CD4-positive, alpha-beta T cell treated with Interleukin-15 for 4 hours (primary cell): ENCODE results near the gene C1orf21.

ENCODE experiments used
- DNase-seq: peaks from one replicate; pipeline ENCODE4 v3.0.0-alpha.2; 2020; ENCODE audit warnings: low spot score

C1orf21 gene

DNA sequence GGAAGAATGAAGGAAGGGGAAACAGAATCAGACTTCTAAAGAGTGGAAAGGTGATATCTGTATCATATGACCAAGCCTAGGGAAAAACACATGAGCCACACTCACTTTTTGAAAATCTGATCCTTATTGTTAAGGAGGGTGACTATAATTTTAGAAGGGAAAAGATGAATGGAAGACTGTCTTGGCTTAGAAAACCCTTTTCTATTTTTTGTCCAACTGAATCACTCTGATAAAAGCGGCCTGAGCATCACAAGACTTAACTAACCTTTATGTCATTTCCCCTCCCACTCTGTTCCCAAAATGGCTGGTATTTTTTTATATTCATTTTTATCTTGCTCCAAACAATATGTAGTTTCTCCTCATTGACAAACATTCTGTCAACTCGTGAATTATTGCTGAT is 169.8 kb downstream of the C1orf21 start:
- no peak for DNase-seq

- no peak for DNase-seq
Observed at GRCh38 chr1:184557423-184558347, 170.9 kb downstream of the C1orf21 start.

DNA sequence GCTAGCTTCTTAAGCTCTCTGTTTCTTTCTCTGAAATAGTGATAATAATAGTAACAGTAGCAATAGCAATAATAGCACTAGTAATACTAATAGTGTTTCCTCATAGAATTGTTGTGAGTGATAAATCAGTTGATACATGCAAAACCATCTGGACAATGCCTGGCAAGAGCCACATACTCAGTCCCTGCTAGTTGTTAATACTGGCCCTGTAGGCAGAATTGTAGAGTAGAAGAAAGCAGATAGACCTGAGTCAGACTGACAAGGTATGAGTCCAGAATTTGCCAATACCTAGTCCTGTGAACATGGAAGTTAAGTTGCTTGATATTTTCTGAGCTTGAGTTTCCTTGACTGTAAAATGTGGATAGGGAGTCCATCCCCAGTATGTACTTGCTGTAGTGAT is 171.9 kb downstream of the C1orf21 start:
- no peak for DNase-seq

- DNase-seq, result no peak
Observed at GRCh38 chr1:184559117-184559713, 172.4 kb downstream of the C1orf21 start.

GRCh38 chr1:184562806-184563205 is 176.0 kb downstream of the C1orf21 start:
- no peak for DNase-seq

GRCh38 chr1:184563308-184563707 is 176.5 kb downstream of the C1orf21 start:
- DNase-seq, result no peak

- DNase-seq, result no peak
Observed at GRCh38 chr1:184567009-184567408, 180.2 kb downstream of the C1orf21 start.

DNA sequence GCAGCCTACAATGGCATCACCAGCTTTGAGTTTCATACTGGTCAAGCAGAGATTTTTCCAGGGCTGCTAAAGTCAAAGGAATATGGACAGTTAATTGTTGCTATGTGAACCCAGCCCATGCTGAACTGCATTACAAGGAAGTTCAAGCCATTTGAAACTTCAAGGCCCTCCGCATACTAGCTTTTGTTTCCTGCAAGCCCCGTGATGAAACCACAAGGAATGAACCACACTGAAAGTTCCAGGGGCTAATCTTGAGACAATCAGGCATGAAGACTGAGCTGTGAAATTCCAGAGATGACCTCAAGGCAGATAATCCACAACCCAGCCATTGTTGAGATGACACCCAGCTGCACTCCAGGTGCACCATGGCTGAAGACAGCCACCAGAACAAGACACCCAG is 180.8 kb downstream of the C1orf21 start:
- DNase-seq, result no peak

DNA sequence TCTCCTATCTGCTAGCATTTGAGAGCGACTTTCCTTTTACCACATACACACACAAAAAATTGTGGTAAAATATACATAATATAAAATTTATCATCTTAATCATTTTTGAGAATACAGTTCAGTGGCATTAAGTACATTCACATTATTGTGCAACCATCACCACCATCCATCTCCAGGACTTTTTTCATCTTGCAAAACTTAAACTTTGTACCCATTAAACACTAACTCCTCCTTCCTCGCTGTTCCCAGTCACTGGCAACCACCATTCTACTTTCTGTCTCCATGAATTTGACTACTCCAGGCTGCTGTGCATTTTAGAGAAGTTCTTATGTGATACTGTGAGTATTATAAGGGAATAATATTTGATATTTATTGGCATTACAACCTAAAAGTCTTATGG is 181.3 kb downstream of the C1orf21 start:
- DNase-seq, result no peak

- DNase-seq, result no peak
Observed at GRCh38 chr1:184569106-184569505, 182.3 kb downstream of the C1orf21 start.

DNA sequence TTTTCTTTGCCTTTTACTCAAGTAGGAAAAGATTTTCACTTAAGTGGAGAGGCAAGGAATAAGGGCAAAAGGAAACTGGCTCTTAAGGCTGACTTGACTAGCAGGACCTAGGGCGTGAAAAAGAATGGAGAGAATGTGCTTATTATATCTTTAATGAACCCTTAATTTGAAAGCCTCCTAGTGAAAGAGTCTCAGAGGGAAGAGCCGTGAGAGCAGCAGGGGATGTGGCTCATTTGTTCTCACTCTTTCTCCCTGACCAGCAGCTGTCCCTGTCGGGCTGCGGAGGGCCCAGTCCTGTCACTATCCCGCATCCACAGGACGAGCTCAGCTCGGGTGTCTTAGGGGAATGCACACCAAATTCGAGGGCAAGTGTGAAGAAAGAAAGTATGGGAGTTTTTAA is 187.8 kb downstream of the C1orf21 start:
- DNase-seq, result no peak

DNA sequence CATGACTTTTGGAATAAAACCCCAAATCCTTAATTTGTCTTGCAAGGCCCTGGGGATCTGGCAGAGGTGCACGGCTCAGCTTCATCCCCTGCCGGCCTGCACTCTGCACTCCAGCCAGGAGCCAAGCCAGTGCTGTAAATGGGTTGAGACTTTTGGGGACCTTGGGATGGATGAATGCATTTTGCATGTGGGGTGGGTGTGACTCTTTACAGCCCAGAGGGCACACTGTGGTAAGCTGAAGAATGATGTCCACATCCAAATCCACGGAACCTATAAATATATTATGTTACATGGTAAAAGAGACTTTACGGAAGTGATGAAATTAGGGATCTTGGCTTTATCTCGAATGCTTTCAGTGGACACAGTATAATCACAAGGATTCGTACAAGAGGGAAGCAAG is 190.0 kb downstream of the C1orf21 start:
- no peak for DNase-seq

- no peak for DNase-seq
Observed at GRCh38 chr1:184577319-184577718, 190.5 kb downstream of the C1orf21 start.

- no peak for DNase-seq
Observed at GRCh38 chr1:184582411-184582810, 195.6 kb downstream of the C1orf21 start.

DNA sequence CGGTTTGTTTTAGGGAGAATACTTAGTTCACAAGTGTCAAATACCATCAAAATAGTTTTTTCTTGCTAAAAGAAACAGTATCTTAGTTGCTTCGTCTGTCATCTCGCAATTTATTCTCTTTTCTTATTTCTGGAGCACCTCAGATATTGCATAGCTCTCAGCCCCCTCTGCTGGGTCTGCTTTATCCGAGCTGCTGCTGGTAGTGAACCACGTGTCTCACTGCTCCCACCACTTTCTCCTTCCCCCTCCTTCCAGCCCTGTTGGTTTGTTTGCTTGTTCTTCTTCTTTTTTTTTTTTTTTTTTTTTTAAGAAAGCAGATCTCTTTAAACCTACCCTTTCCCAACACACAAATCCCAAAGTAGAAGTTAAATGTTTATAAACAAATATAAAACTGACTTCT is 197.0 kb downstream of the C1orf21 start:
- no peak for DNase-seq

DNA sequence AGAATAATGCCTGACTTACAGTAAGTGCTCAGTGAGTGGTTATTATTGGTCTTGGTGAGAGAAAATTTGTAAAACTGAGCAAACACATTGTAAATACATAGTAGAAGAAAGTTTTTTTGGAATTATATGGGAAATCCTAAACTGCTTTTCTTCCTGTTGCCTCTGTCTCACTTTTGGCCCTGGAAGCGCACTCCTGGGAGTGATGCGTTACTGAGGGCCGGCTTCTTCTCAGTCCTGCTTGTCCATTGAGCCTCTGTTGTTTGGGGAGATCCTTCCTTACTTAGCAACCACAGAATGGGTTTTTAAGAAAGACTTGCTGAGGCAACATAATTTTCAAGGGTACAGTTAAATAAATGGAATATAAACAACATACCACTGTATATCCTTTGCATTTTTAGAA is 201.9 kb downstream of the C1orf21 start:
- DNase-seq, result no peak

GRCh38 chr1:184590163-184590750 is 203.4 kb downstream of the C1orf21 start:
- no peak for DNase-seq

GRCh38 chr1:184593597-184593996 is 206.8 kb downstream of the C1orf21 start:
- no peak for DNase-seq

- no peak for DNase-seq
Observed at GRCh38 chr1:184595596-184595995, 208.8 kb downstream of the C1orf21 start.

DNA sequence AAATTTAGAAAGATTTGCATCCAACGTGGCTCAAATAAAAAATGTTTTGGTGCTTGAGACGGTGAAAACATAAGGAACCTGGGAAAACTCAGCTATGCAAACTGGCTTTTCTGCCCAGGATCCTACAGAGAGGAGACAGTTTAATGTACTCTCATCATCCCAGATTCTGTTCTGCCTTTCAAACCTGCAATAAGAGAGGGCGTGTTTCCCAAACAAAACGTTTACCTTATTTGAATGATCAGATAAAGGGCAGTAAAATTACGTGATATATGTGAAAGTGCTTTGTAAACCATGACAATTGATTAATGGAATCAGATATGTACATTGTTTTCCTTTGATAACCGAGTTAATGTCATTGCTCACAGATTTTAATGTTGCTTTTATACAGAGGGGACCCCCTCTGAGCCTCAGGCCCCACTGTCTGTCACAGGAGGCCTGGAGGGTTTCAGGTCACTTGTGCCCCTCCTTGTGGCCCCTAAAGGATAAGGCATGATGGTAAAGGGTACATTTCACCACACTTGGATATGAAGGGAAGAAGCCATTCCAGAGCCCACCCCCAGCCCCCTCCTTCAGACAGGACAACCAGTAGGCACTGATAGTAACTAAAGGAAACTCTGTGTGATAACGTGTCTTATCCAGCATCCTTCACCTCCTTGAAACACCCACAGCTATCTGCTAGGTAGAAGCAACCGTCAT is 210.3 kb downstream of the C1orf21 start:
- DNase-seq, result no peak

- DNase-seq, result no peak
Observed at GRCh38 chr1:184597650-184598357, 211.0 kb downstream of the C1orf21 start.
